OCI-LY7 (cell line): Measurements from ENCODE around the gene HHIPL2.

Source experiments
- EZH2phosphoT487 ChIP-seq: fragments of 200-600 bp; sonication (generic); IDR thresholded peaks from 2 replicates; pipeline ENCODE4 v1.6.1; 2018; ENCODE audit warnings: low read depth, borderline replicate concordance, mild to moderate bottlenecking, mixed run types, antibody characterized with exemption, low read length, moderate library complexity, mixed read lengths
- TF ChIP-seq, protein P1 (sequence below): fragments of 200-600 bp; sonication (generic); conservative IDR thresholded peaks from 2 replicates; pipeline ENCODE4 v1.5.1; 2014; ENCODE audit warnings: mild to moderate bottlenecking, antibody characterized with exemption, low read length, moderate library complexity, mixed read lengths

DNA sequence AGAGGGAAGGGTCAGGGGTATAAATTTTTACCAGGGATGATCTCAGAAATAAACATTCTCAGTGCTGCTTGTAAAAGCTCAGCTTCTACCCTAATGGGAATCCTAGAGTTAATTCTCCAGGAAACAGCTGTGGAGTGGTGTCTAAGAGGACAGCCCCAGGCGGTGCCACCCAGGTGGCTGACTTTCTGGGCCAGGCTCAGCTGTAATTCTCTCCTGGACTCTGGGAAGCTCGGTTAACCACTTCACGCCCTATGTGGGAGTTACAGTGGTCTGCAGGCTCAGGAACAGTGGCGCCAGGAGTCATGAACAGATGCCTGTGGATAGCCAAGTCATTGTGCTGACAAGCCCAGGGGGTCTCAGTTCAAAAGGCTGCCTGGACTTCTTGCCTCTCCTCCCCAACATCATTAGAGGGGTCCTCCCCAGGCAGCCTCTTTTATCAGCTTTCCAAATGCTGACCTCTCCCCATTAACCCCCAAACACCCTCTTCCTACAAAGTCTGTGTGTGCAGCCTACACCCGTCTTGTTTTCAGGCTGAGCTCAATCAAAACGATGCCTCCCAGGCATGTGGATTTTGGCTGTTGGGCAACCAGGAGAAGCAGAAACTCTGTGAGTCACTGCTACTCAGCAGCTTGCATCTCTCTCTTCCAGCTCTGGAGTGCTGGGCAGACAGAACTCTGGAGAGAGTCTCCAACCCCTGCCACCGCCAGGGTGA is 1.2 kb downstream of the HHIPL2 start:
- TF ChIP-seq, protein P1, sequence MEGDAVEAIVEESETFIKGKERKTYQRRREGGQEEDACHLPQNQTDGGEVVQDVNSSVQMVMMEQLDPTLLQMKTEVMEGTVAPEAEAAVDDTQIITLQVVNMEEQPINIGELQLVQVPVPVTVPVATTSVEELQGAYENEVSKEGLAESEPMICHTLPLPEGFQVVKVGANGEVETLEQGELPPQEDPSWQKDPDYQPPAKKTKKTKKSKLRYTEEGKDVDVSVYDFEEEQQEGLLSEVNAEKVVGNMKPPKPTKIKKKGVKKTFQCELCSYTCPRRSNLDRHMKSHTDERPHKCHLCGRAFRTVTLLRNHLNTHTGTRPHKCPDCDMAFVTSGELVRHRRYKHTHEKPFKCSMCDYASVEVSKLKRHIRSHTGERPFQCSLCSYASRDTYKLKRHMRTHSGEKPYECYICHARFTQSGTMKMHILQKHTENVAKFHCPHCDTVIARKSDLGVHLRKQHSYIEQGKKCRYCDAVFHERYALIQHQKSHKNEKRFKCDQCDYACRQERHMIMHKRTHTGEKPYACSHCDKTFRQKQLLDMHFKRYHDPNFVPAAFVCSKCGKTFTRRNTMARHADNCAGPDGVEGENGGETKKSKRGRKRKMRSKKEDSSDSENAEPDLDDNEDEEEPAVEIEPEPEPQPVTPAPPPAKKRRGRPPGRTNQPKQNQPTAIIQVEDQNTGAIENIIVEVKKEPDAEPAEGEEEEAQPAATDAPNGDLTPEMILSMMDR: no peak
- TF ChIP-seq EZH2phosphoT487: no peak
